Neutrophil (primary cell): ENCODE data around the gene SORBS2.

Experiments used
- H3K27ac ChIP-seq: fragments of 200-600 bp; sonication (generic); 2 replicates; pipeline ENCODE4 v1.5.1; 2016; ENCODE audit warnings: mild to moderate bottlenecking, moderate library complexity
- H3K27me3 ChIP-seq: fragments of 200-600 bp; sonication (generic); 2 replicates; pipeline ENCODE4 v1.6.0; 2016; ENCODE audit warnings: mild to moderate bottlenecking
- H3K36me3 ChIP-seq: fragments of 200-600 bp; sonication (generic); 2 replicates; pipeline ENCODE4 v1.5.1; 2017
- H3K4me1 ChIP-seq, 2 experiments: fragments of 200-600 bp in 1 of 2; sonication (generic) in 1 of 2; 1 replicate in 1 of 2; 2 replicates in 1 of 2; pipeline versions ENCODE4 v1.5.1 to v1.6.1; 2013 to 2016; ENCODE audit warnings: low read depth in 1 of 2, low read length in 1 of 2, mild to moderate bottlenecking in 1 of 2, moderate library complexity in 1 of 2; ENCODE audit not compliant: control insufficient read depth in 1 of 2, insufficient read depth in 1 of 2
- H3K4me3 ChIP-seq, 2 experiments: fragments of 200-600 bp in 1 of 2; sonication (generic) in 1 of 2; 1 replicate in 1 of 2; 2 replicates in 1 of 2; pipeline ENCODE4 v1.5.1; 2013 to 2016; ENCODE audit warnings: low read depth in 1 of 2, low read length in 1 of 2, mild to moderate bottlenecking in 1 of 2, moderate library complexity in 1 of 2
- H3K9me3 ChIP-seq: fragments of 200-600 bp; sonication (generic); 2 replicates; pipeline ENCODE4 v1.5.1; 2016
- TF ChIP-seq, protein P1 (sequence below): fragments of 200-600 bp; sonication (generic); IDR thresholded peaks from 2 replicates; pipeline ENCODE4 v1.5.1; 2016; ENCODE audit warnings: antibody characterized with exemption

The SORBS2 gene

DNA sequence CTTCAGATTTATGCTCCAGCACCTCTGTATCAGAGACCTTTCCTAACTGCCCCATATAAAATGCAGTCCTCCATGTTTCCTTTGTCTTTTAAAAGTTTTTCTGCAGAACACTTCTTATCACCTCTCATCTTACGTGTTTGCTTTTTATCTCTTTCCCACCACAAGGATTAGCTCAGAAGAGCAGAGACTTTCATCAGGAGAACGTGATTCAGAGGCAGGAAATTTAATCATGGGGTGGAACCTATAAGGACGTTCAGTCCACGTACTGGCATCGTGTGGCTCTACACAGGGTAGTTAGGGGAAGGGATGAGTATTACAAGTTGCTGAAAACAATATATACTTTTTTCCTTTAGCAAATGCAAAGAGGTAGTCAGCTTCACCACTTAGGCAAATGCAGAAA is 98.7 kb downstream of the SORBS2 start:
- Histone ChIP-seq H3K27me3 (peaks cover 4% of the 10 kb centered on the region), H3K36me3 (no peaks in the 10 kb centered on the region), H3K4me1 (no peaks in the 10 kb centered on the region), H3K27ac (no peak overlapping the region), H3K9me3 (no peaks in the 10 kb centered on the region), H3K4me3 (no peak overlapping the region)
- TF ChIP-seq, protein P1, sequence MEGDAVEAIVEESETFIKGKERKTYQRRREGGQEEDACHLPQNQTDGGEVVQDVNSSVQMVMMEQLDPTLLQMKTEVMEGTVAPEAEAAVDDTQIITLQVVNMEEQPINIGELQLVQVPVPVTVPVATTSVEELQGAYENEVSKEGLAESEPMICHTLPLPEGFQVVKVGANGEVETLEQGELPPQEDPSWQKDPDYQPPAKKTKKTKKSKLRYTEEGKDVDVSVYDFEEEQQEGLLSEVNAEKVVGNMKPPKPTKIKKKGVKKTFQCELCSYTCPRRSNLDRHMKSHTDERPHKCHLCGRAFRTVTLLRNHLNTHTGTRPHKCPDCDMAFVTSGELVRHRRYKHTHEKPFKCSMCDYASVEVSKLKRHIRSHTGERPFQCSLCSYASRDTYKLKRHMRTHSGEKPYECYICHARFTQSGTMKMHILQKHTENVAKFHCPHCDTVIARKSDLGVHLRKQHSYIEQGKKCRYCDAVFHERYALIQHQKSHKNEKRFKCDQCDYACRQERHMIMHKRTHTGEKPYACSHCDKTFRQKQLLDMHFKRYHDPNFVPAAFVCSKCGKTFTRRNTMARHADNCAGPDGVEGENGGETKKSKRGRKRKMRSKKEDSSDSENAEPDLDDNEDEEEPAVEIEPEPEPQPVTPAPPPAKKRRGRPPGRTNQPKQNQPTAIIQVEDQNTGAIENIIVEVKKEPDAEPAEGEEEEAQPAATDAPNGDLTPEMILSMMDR = no peak

DNA sequence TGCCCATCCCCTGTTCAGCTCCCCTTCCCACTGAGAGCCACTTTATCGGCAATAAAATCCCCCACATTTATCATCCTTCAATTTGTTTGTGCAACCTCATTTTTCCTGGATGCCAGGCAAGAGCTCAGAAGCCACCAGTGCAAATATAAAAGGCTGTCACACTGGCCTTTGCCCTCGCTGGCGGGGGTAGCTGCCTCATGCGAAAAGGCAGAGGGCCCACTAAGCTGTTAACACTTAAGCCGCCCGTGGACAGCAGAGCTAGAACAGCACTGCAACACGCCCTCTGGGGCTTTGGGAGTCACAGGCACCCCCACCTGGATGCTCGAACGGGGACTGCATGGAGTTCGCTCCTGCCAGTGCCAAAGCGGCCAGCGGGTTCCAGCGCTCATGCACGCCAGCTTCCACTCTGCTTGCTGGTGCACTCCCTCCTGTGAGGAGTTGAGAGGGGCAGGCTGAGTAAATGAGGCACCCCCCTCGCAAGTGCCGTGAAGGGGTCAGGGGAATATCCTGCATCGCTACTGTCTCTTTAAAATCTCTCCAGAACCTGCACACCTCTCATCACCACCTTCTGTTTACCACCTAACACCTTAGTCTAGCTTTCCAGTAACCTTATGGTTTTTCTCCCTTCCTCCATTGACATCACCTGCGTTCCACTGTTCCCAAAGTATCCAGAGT is 99.5 kb downstream of the SORBS2 start:
- no peaks in the 10 kb centered on the region for H3K9me3 ChIP-seq
- H3K4me3 ChIP-seq = no peak overlapping the region
- no peaks in the 10 kb centered on the region for H3K4me1 ChIP-seq
- TF ChIP-seq, protein P1 = no peak
- H3K27ac ChIP-seq = no peak overlapping the region
- H3K27me3 ChIP-seq = peaks cover 4% of the 10 kb centered on the region
- H3K36me3 ChIP-seq = no peaks in the 10 kb centered on the region

DNA sequence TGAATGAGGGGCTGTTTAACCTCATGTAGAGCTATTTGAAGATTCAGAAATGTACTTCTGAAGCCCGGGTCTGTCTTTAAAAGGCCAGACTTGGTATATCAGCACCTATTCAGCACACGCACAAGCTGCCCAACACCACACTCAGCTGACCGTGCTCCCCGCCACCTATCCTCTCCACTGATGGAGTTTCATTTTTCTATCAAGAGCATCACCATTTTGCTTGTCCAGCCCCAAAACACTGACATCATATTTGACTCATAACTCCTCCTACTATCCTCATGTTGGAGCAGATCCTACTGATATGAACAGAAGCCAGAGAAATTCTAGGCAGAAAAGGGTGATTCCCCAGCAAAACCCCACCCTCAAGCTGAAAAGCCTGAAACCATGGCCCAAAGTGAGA is 100.3 kb downstream of the SORBS2 start:
- no peaks in the 10 kb centered on the region for H3K36me3 ChIP-seq
- peaks cover 4% of the 10 kb centered on the region for H3K27me3 ChIP-seq
- H3K9me3 ChIP-seq = no peaks in the 10 kb centered on the region
- H3K27ac ChIP-seq = no peak overlapping the region
- no peaks in the 10 kb centered on the region for H3K4me1 ChIP-seq
- H3K4me3 ChIP-seq = no peak overlapping the region
- TF ChIP-seq, protein P1 = no peak

DNA sequence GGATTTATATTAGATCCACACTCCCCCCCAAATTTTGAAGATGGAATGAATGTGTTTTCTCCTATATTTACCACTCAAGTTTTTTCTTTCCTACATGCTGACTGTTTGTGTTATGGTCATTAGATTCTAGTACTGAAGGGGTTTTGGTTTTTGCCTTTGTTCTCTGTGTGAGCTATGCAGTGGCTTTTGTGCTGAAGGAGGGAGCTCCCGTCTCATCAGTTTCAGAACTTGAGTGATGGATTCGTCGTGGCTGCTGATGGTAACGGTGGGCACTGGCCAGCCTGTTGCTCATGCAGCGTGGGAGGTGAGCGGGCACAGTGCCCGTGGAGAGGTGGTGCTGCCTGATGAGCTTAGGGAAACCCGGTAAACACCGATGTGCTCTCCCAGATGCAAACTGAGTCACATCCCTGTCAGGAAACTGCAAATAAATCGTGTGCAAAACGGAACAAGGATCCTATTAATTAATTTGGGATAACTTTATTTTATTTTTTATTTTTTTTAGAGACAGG is 101.5 kb downstream of the SORBS2 start:
- H3K36me3 ChIP-seq = no peaks in the 10 kb centered on the region
- no peaks in the 10 kb centered on the region for H3K9me3 ChIP-seq
- no peaks in the 10 kb centered on the region for H3K4me1 ChIP-seq
- no peak overlapping the region for H3K4me3 ChIP-seq
- peaks cover 4% of the 10 kb centered on the region for H3K27me3 ChIP-seq
- no peak overlapping the region for H3K27ac ChIP-seq
- TF ChIP-seq, protein P1 = no peak

DNA sequence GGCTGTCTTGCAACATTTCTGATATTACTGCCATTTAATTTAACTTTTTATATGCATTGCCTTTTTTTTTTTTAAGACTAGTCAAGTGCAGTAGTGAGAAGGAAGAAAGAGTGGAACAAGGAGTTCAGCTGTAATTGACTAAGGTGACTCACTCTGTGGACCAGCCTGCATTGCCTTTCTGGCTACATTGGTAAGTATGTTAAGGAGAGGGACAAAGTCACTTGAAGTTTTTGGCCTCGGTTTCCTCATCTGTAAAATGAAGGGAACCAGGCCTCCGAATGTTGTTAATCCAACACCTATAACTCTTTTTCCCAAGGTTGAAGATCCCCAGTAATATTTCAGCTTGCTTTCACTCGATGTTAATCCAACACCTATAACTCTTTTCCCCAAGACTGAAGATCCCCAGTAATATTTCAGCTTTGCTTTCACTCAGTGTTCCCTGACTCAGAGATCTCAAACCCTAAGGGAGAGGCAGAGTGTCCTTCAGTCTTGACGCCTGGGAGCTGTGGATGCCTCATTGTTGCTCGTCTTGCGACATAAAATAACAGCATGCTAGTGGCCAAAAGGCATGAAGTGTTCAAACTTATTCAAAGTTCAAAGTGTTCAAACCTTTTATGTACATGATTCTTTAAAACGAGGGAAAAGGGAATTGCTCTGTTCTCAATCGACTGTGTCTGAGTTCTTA is 102.0 kb downstream of the SORBS2 start:
- Histone ChIP-seq H3K4me3 (no peak overlapping the region), H3K27ac (no peak overlapping the region), H3K36me3 (no peaks in the 10 kb centered on the region), H3K27me3 (peaks cover 4% of the 10 kb centered on the region), H3K9me3 (no peaks in the 10 kb centered on the region), H3K4me1 (no peaks in the 10 kb centered on the region)
- TF ChIP-seq, protein P1 = no peak
